Measurements from ENCODE around the gene YWHAB.
"Not testable (repeated sequence)": the region's sequence is repeated elsewhere in the genome, so short reads cannot be mapped to it uniquely, and the experiment has no call there.

The YWHAB gene

GRCh38 chr20:44866703-44867335 lies 18.7 kb upstream of the YWHAB start:
- no peak for TF ChIP-seq CTCF (IDR thresholded peaks at IDR 0.05; ENCODE audit: low read depth, low read length)
- in situ Hi-C loops (cut with HindIII; ENCODE audit: low sequenced_read_pairs) = no loop called here
- H3K4me3 ChIP-seq (ENCODE audit: low read depth, low read length) = no peak overlapping the region
- DNase-seq (ENCODE audit: low read depth, low spot score) = no peak

- DNase-seq (ENCODE audit: low read depth, low spot score) = no peak
- no peak overlapping the region for H3K4me3 ChIP-seq (ENCODE audit: low read depth, low read length)
- TF ChIP-seq CTCF (IDR thresholded peaks at IDR 0.05; ENCODE audit: low read depth, low read length) = no peak
- in situ Hi-C loops (cut with HindIII; ENCODE audit: low sequenced_read_pairs) = no loop called here
Observed at GRCh38 chr20:44869471-44869870, 16.0 kb upstream of the YWHAB start.

- DNase-seq (ENCODE audit: low read depth, low spot score); in situ Hi-C loops (cut with HindIII; ENCODE audit: low sequenced_read_pairs); H3K4me3 ChIP-seq (ENCODE audit: low read depth, low read length): not testable (repeated sequence)
Observed at GRCh38 chr20:44882360-44882759, 3.1 kb upstream of the YWHAB start.

- in situ Hi-C loops (cut with HindIII; ENCODE audit: low sequenced_read_pairs) = no loop called here
- no peak overlapping the region for H3K4me3 ChIP-seq (ENCODE audit: low read depth, low read length)
- no peak for TF ChIP-seq CTCF (IDR thresholded peaks at IDR 0.05; ENCODE audit: low read depth, low read length)
- DNase-seq (ENCODE audit: low read depth, low spot score) = no peak
Observed at GRCh38 chr20:44883214-44883902, 2.1 kb upstream of the YWHAB start.

GRCh38 chr20:44884907-44885391 lies 556 bp upstream of the YWHAB start:
- no peak for DNase-seq (ENCODE audit: low read depth, low spot score)
- in situ Hi-C loops (cut with HindIII; ENCODE audit: low sequenced_read_pairs) = no loop called here
- H3K4me3 ChIP-seq (ENCODE audit: low read depth, low read length) = peak overlapping the region; percentile 97
- TF ChIP-seq CTCF (IDR thresholded peaks at IDR 0.05; ENCODE audit: low read depth, low read length) = no peak

GRCh38 chr20:44886266-44886651 lies 754 bp downstream of the YWHAB start:
- no peak for DNase-seq (ENCODE audit: low read depth, low spot score)
- in situ Hi-C loops (cut with HindIII; ENCODE audit: low sequenced_read_pairs) = no loop called here
- H3K4me3 ChIP-seq (ENCODE audit: low read depth, low read length) = peak overlapping the region; percentile 97
- TF ChIP-seq CTCF (IDR thresholded peaks at IDR 0.05; ENCODE audit: low read depth, low read length) = no peak

GRCh38 chr20:44886828-44887227 lies 1.3 kb downstream of the YWHAB start:
- no peak for TF ChIP-seq CTCF (IDR thresholded peaks at IDR 0.05; ENCODE audit: low read depth, low read length)
- in situ Hi-C loops (cut with HindIII; ENCODE audit: low sequenced_read_pairs) = no loop called here

More at GRCh38 chr20:44886828-44887227, 1.3 kb downstream of the YWHAB start:
- DNase-seq (ENCODE audit: low read depth, low spot score) = no peak
- peak overlapping the region; percentile 97 for H3K4me3 ChIP-seq (ENCODE audit: low read depth, low read length)
